ENCODE measurements around the gene CACTIN. TPM values are rescaled to one million over a fixed set of nuclear protein-coding genes. Genes with fewer than 3 reads are reported as not detected.
"Not testable (repeated sequence)": the region's sequence is repeated elsewhere in the genome, so short reads cannot be mapped to it uniquely, and the experiment has no call there.

Gene CACTIN
- total RNA-seq, 3 donors from 2014 or later (not counting 1 experiment from before 2014, with no cell fraction given): 33.6 to 42.2 (median 40.8) TPM

- ATAC-seq: peak in 2 of 3 donors; percentile 24 to 37
- Mint-ChIP-seq H3K4me1 (no peaks in the 10 kb centered on the region), H3K4me3 (no peak within 1 kb of the TSS), H3K27ac (no peak within 1 kb of the TSS), H3K9me3 (no peaks in the 10 kb centered on the region), H3K36me3 (no peaks in the 10 kb centered on the region), H3K27me3 (ENCODE audit: low read depth in 2 of 2) (no peaks in the 10 kb centered on the region)
- H3K36me3 ChIP-seq (ENCODE audit: control insufficient read depth, insufficient read depth, low read length): no peaks in the 10 kb centered on the region
- WGBS (ENCODE audit: insufficient coverage): 2% methylated on average over 84 of the region's 84 CpGs
- H3K4me3 ChIP-seq (ENCODE audit: low read length): peak within 1 kb of the TSS; percentile 25
- peak in 1 of 2 donors; percentile 33 for DNase-seq
- TF ChIP-seq, protein P1, sequence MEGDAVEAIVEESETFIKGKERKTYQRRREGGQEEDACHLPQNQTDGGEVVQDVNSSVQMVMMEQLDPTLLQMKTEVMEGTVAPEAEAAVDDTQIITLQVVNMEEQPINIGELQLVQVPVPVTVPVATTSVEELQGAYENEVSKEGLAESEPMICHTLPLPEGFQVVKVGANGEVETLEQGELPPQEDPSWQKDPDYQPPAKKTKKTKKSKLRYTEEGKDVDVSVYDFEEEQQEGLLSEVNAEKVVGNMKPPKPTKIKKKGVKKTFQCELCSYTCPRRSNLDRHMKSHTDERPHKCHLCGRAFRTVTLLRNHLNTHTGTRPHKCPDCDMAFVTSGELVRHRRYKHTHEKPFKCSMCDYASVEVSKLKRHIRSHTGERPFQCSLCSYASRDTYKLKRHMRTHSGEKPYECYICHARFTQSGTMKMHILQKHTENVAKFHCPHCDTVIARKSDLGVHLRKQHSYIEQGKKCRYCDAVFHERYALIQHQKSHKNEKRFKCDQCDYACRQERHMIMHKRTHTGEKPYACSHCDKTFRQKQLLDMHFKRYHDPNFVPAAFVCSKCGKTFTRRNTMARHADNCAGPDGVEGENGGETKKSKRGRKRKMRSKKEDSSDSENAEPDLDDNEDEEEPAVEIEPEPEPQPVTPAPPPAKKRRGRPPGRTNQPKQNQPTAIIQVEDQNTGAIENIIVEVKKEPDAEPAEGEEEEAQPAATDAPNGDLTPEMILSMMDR (IDR thresholded peaks at IDR 0.05): no peak
- H3K27ac ChIP-seq (ENCODE audit: low read length): no peak within 1 kb of the TSS
- intact Hi-C loops (cut with micrococcal nuclease): no loop called here
- H3K27me3 ChIP-seq (ENCODE audit: control insufficient read depth, insufficient read depth, low read length): no peaks in the 10 kb centered on the region
- peaks cover 12% of the 10 kb centered on the region for H3K4me1 ChIP-seq (ENCODE audit: control insufficient read depth, insufficient read depth, low read length)
- H3K9me3 ChIP-seq (ENCODE audit: control insufficient read depth, insufficient read depth, low read length): no peaks in the 10 kb centered on the region
Measured at GRCh38 chr19:3585301-3586126, 41.1 kb downstream of the CACTIN start, which contains the start of gene GIPC3. GIPC3 (plus strand) TSS chr19:3585478; CDS start chr19:3585598, 120 bp downstream.

DNA sequence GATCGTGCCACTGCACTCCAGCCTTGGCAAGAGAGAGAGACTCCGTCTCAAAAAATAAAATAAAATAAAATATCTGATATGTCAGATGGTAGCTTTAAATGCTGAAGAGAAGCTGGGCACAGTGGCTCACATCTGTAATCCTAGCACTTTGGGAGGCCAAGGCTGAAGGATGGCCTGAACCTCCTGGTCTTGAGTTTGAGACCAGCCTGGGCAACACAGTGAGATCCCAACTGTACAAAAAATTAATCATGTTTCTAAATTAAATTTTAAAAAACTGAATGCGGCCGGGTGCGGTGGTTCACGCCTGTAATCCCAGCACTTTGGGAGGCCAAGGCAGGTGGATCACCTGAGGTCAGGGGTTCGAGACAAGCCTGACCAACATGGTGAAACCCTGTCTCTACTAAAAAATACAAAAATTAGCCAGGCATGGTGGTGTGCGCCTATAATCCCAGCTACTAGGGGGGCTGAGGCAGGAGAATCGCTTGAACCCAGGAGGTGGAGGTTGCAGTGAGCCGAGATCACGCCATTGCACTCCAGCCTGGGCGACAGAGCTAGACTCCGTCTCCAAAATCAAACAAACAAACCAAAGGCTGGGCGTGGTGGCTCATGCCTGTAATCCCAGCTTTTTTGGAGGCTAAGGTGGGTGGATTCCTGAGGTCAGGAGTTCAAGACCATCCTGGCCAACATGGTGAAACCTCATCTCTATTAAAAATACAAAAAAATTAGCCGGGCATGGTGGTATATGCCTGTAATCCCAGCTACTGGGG lies 42.4 kb downstream of the CACTIN start:
- H3K4me1 Mint-ChIP-seq; H3K4me3 ChIP-seq (ENCODE audit: low read length); H3K27ac Mint-ChIP-seq; DNase-seq; H3K27ac ChIP-seq (ENCODE audit: low read length); H3K36me3 Mint-ChIP-seq; H3K27me3 ChIP-seq (ENCODE audit: control insufficient read depth, insufficient read depth, low read length); H3K9me3 ChIP-seq (ENCODE audit: control insufficient read depth, insufficient read depth, low read length); H3K9me3 Mint-ChIP-seq; intact Hi-C loops (cut with micrococcal nuclease); ATAC-seq; H3K36me3 ChIP-seq (ENCODE audit: control insufficient read depth, insufficient read depth, low read length); H3K4me3 Mint-ChIP-seq; H3K27me3 Mint-ChIP-seq (ENCODE audit: low read depth in 2 of 2): not testable (repeated sequence)
- peaks cover 12% of the 10 kb centered on the region for H3K4me1 ChIP-seq (ENCODE audit: control insufficient read depth, insufficient read depth, low read length)
- 95% methylated on average over 13 of the region's 15 CpGs for WGBS (ENCODE audit: insufficient coverage)

DNA sequence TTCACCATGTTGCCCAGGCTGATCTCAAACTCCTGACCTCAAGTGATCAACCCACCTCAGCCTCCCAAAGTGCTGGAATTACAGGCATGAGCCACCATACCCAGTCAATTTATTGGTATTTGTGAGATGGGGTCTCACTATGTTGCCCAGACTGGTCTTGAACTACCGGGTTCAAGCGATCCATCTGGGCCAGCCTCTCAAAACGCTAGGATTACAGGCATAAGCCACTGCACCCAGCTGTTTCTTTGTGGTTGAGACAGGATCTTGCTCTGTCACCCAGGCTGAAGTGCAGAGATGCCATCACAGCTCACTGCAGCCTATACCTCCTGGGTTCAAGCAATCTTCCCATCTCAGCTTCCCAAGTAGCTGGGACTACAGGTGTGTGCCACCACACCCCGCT lies 44.8 kb downstream of the CACTIN start:
- H3K36me3 ChIP-seq (ENCODE audit: control insufficient read depth, insufficient read depth, low read length); ATAC-seq; H3K9me3 ChIP-seq (ENCODE audit: control insufficient read depth, insufficient read depth, low read length); H3K4me1 Mint-ChIP-seq; H3K27ac ChIP-seq (ENCODE audit: low read length); H3K27ac Mint-ChIP-seq; H3K9me3 Mint-ChIP-seq; H3K27me3 ChIP-seq (ENCODE audit: control insufficient read depth, insufficient read depth, low read length); intact Hi-C loops (cut with micrococcal nuclease); H3K27me3 Mint-ChIP-seq (ENCODE audit: low read depth in 2 of 2); H3K4me3 ChIP-seq (ENCODE audit: low read length); H3K4me3 Mint-ChIP-seq; H3K36me3 Mint-ChIP-seq; DNase-seq: not testable (repeated sequence)
- 82% methylated on average over 4 of the region's 4 CpGs for WGBS (ENCODE audit: insufficient coverage)
- peaks cover 12% of the 10 kb centered on the region for H3K4me1 ChIP-seq (ENCODE audit: control insufficient read depth, insufficient read depth, low read length)

DNA sequence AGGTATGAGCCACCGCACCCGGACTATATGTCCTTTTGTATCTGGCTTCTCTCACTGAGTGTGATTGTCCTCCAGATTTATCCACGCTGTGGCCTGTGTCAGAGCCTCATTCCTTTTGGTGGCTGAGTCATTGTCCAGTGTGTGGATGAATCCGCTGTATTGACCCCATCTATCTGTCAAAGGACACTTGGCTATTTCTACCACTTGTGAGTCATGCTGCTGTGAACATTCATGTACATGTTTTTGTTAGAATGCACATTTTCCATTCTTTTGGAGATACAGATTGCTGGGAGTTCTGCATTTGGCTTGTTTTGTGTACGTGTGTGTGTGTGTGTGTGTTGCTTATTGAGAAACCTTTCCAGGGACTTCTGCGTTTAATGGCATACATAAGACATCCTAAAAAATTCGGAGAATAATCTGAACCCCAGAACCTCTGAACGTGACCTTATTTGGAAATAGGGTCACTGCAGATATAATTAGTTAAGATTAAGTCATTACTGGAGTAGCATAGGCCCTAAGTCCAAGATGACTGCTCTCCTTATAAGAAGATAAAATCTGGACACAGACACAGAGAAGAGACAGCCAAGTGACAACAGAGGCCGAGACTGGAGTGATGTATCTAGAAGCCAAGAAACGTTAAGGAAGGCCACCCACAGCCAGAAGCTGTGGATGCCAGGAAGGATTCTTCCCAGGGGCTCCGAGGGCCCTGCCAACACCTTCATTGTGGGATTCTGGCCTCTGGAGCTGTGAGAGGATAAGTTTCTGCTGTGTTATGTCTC lies 46.2 kb downstream of the CACTIN start:
- Histone ChIP-seq H3K27ac (ENCODE audit: low read length) (no peak overlapping the region), H3K27me3 (ENCODE audit: control insufficient read depth, insufficient read depth, low read length) (no peaks in the 10 kb centered on the region), H3K9me3 (ENCODE audit: control insufficient read depth, insufficient read depth, low read length) (no peaks in the 10 kb centered on the region), H3K36me3 (ENCODE audit: control insufficient read depth, insufficient read depth, low read length) (no peaks in the 10 kb centered on the region), H3K4me1 (ENCODE audit: control insufficient read depth, insufficient read depth, low read length) (peaks cover 6% of the 10 kb centered on the region), H3K4me3 (ENCODE audit: low read length) (no peak overlapping the region)
- ATAC-seq (no peak), DNase-seq (no peak)
- TF ChIP-seq, protein P1 (IDR thresholded peaks at IDR 0.05): no peak
- 80% methylated on average over 11 of the region's 11 CpGs for WGBS (ENCODE audit: insufficient coverage)
- Mint-ChIP-seq H3K4me3 (no peak overlapping the region), H3K27ac (peak overlapping the region in 1 of 2 donors; percentile 36), H3K36me3 (no peaks in the 10 kb centered on the region), H3K27me3 (ENCODE audit: low read depth in 2 of 2) (no peaks in the 10 kb centered on the region), H3K4me1 (peaks cover 0 to under 1% of the 10 kb centered on the region in 2 donors), H3K9me3 (no peaks in the 10 kb centered on the region)
- intact Hi-C loops (cut with micrococcal nuclease): no loop called here

Data from natural killer cell (primary cell).